Parathyroid adenoma (tissue), 2 donors: ENCODE results near the gene ABLIM1.
"Not testable (repeated sequence)": the region's sequence is repeated elsewhere in the genome, so short reads cannot be mapped to it uniquely, and the experiment has no call there.

ENCODE experiments used
- H2AFZ ChIP-seq: fragments of 300-600 bp; sonication (generic); one replicate; pipeline ENCODE4 v1.7.0; 2017; ENCODE audit warnings: antibody characterized with exemption, mild to moderate bottlenecking
- H3K27ac ChIP-seq: fragments of 300-600 bp; sonication (generic); one replicate; pipeline ENCODE4 v1.7.0; 2017
- H3K27me3 ChIP-seq: fragments of 300-600 bp; sonication (generic); one replicate; pipeline ENCODE4 v1.7.0; 2017; ENCODE audit warnings: low read length; ENCODE audit not compliant: control insufficient read depth, insufficient read depth
- H3K36me3 ChIP-seq: fragments of 300-600 bp; sonication (generic); one replicate; pipeline ENCODE4 v1.7.0; 2017; ENCODE audit warnings: low read length; ENCODE audit not compliant: control insufficient read depth, insufficient read depth
- H3K4me1 ChIP-seq: fragments of 300-600 bp; sonication (generic); one replicate; pipeline ENCODE4 v1.7.0; 2017; ENCODE audit warnings: control low read depth
- H3K4me2 ChIP-seq: fragments of 300-600 bp; sonication (generic); one replicate; pipeline ENCODE4 v1.7.0; 2017; ENCODE audit warnings: low read length
- H3K4me3 ChIP-seq: fragments of 300-600 bp; sonication (generic); one replicate; pipeline ENCODE4 v1.7.0; 2017; ENCODE audit warnings: low read depth, low read length
- H3K79me2 ChIP-seq: fragments of 300-600 bp; sonication (generic); one replicate; pipeline ENCODE4 v1.7.0; 2017; ENCODE audit warnings: control low read depth
- H3K9ac ChIP-seq: fragments of 300-600 bp; sonication (generic); one replicate; pipeline ENCODE4 v1.7.0; 2017; ENCODE audit warnings: mild to moderate bottlenecking
- H3K9me3 ChIP-seq: fragments of 300-600 bp; sonication (generic); one replicate; pipeline ENCODE4 v1.7.0; 2017; ENCODE audit warnings: low read length; ENCODE audit not compliant: control insufficient read depth
- CTCF ChIP-seq: fragments of 300-600 bp; sonication (generic); IDR thresholded peaks from one replicate; pipeline ENCODE4 v1.7.0; 2017; ENCODE audit warnings: antibody characterized with exemption, mild to moderate bottlenecking
- donor health status: primary hyperparathyroidism.

ABLIM1 gene

DNA sequence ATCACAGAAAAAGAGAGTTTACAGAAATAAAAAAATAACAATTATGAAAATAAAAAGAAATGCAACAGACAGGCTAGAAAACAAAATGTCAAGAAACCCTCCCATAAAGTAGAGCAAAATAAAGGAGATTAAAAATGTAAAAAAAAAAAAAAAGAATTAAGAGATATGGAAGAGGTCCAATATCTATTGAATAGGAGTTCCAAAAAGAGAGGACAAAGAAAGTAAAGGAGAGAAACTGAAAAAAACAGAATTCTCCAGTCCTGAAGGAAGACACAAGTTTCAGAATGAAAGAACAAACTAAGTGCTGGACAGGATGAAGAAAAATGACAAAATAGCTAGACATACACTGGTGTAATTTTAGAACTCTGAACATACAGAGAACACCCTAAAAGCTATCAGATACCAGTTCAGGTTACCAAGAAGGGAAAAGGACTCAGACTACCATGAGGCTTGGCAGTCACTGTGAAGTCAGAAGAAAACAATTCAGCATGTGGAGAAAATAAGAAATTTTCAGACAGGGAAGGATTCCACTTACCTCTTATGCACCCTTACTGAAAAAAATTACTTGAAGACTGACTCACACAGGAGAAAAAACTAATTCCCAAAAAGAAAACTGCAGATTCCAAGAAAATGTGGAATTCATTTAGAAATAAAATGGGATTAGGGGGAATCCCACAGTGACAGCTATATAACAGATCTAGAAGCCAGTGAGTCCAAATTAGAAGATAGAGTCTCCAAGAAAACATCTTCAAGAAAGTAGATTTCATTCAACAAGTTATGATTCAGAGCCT is 40.4 kb upstream of the ABLIM1 start:
- H2AFZ ChIP-seq: no peak overlapping the region
- H3K4me1 ChIP-seq: no peaks in the 10 kb centered on the region
- no peak overlapping the region for H3K27ac ChIP-seq
- no peak overlapping the region for H3K4me3 ChIP-seq
- H3K79me2 ChIP-seq: peaks cover 5% of the 10 kb centered on the region
- H3K9me3 ChIP-seq: no peaks in the 10 kb centered on the region
- no peaks in the 10 kb centered on the region for H3K27me3 ChIP-seq
- no peak for TF ChIP-seq CTCF
- no peaks in the 10 kb centered on the region for H3K36me3 ChIP-seq
- H3K9ac ChIP-seq: no peak overlapping the region
- H3K4me2 ChIP-seq: no peak overlapping the region

DNA sequence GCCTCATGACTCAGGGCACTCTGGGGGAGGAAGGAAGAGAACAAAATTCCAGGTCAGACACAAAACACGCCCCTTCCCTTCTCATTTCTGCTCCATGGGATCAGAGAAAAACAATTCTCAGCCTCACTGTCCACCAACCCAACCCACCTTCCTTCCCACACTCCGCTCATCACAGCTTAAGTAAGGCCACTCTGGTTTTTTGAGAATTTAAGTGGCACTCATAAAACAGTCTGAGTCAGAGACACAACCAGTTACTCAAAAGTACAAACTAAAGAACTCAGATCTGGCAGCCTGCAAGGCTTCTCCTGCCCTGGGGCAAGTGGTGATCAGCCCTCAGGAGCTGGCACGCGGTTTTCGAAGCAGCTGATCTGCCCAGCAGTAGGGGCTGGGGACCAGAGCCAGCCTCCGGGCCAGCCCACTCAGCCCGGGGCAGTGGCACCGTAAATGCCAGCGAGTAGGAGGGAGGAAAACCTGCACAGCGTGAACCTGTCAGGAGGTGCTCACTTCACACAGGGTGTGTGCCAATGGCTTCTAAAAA is 39.1 kb upstream of the ABLIM1 start:
- no peak overlapping the region for H2AFZ ChIP-seq
- H3K79me2 ChIP-seq: peaks cover 4% of the 10 kb centered on the region
- no peak overlapping the region for H3K27ac ChIP-seq
- H3K4me3 ChIP-seq: no peak overlapping the region
- no peak overlapping the region for H3K4me2 ChIP-seq
- H3K4me1 ChIP-seq: no peaks in the 10 kb centered on the region
- no peak for TF ChIP-seq CTCF
- no peaks in the 10 kb centered on the region for H3K9me3 ChIP-seq
- H3K27me3 ChIP-seq: no peaks in the 10 kb centered on the region
- H3K36me3 ChIP-seq: no peaks in the 10 kb centered on the region
- H3K9ac ChIP-seq: no peak overlapping the region

DNA sequence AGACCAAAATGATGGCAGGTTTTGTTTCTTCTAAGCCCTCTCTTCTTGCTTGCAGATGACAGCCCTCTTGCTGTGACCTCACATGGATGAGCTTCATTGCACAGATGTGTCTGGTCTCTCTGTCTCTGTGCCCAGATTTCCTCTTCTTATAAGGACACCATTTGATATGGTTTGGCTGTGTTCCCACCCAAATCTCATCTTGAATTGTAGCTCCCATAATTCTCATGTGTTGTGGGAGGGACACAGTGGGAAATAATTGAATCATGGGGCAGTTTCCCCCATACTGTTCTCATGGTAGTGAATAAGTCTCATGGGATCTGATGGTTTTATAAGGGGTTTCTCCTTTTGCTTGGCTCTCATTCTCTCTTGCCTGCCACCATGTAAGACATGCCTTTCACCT is 38.2 kb upstream of the ABLIM1 start:
- H3K27ac ChIP-seq, H3K4me2 ChIP-seq, H3K9ac ChIP-seq, H3K9me3 ChIP-seq, H3K36me3 ChIP-seq, H3K4me3 ChIP-seq, H3K27me3 ChIP-seq, H3K4me1 ChIP-seq, H3K79me2 ChIP-seq, H2AFZ ChIP-seq: not testable (repeated sequence)

DNA sequence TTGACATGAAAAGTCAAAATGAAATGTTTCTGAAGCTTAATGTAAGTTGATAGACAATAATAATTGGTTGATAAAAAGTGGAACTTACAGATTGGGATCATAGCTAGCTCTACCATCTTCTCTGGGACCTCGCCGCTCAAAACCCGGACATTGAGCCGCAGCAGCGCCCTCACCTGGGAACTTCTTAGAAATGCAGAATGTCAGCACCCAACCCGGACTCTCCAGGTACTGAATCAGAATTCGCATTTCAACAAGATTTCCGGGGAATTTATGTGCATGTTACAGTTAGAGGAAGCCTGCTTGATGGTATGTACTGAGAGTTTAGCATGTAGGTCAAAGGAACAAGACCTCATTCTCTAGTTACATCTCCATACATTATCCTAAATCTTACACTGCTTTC is 36.7 kb upstream of the ABLIM1 start:
- no peak overlapping the region for H3K9ac ChIP-seq
- H2AFZ ChIP-seq: no peak overlapping the region
- H3K4me2 ChIP-seq: no peak overlapping the region
- no peak overlapping the region for H3K27ac ChIP-seq
- no peaks in the 10 kb centered on the region for H3K4me1 ChIP-seq
- no peaks in the 10 kb centered on the region for H3K9me3 ChIP-seq
- peaks cover 4% of the 10 kb centered on the region for H3K79me2 ChIP-seq
- TF ChIP-seq CTCF: peak; percentile 28
- H3K4me3 ChIP-seq: no peak overlapping the region
- no peaks in the 10 kb centered on the region for H3K36me3 ChIP-seq
- no peaks in the 10 kb centered on the region for H3K27me3 ChIP-seq

DNA sequence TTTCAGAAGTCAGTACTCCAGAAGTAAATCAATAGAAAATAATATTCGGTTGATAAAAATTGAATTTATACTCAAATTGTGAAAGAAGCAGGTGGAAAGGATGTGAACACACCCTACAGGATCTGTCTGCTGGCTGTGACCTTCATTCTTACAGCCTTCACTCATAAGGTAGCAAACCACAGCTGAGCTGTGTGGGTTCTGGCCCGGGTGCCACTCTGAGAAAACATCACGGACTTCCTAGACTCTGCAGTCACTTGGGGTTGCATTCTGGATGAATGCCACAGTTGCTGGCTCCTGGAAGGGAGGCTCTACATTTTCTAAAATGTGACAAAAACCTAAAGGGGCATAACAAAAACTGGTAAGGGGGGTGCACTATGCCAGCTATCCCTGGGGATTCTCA is 36.0 kb upstream of the ABLIM1 start:
- Histone ChIP-seq H3K27me3 (no peaks in the 10 kb centered on the region), H2AFZ (no peak overlapping the region), H3K9ac (no peak overlapping the region), H3K9me3 (no peaks in the 10 kb centered on the region), H3K4me2 (no peak overlapping the region), H3K4me3 (no peak overlapping the region), H3K36me3 (no peaks in the 10 kb centered on the region), H3K4me1 (no peaks in the 10 kb centered on the region), H3K79me2 (peaks cover 4% of the 10 kb centered on the region), H3K27ac (no peak overlapping the region)
- TF ChIP-seq CTCF: no peak
